ENCODE measurements around the gene PRPF40B.
"Not testable (repeated sequence)": the region's sequence is repeated elsewhere in the genome, so short reads cannot be mapped to it uniquely, and the experiment has no call there.

Gene PRPF40B

GRCh38 chr12:49609875-49610154 lies 13.5 kb upstream of the PRPF40B start:
- DNase-seq = no peak

GRCh38 chr12:49610785-49611184 lies 12.6 kb upstream of the PRPF40B start:
- DNase-seq = not testable (repeated sequence)

GRCh38 chr12:49612210-49612609 lies 11.2 kb upstream of the PRPF40B start:
- DNase-seq = no peak

GRCh38 chr12:49615725-49616124 lies 7.6 kb upstream of the PRPF40B start:
- no peak for DNase-seq

GRCh38 chr12:49616533-49617219 lies 6.7 kb upstream of the PRPF40B start:
- DNase-seq = no peak

GRCh38 chr12:49618576-49618975 lies 4.8 kb upstream of the PRPF40B start:
- DNase-seq = no peak

- no peak for DNase-seq
These were observed 4.1 kb upstream of the PRPF40B start for GRCh38 chr12:49619286-49619685.

GRCh38 chr12:49621651-49622500 lies 1.5 kb upstream of the PRPF40B start:
- DNase-seq = no peak

GRCh38 chr12:49622501-49623141 lies 740 bp upstream of the PRPF40B start:
- DNase-seq = no peak

GRCh38 chr12:49624921-49625577 lies 1.7 kb downstream of the PRPF40B start:
- DNase-seq = no peak

GRCh38 chr12:49626169-49626835 lies 2.9 kb downstream of the PRPF40B start:
- no peak for DNase-seq

- no peak for DNase-seq
These were observed 3.5 kb downstream of the PRPF40B start for GRCh38 chr12:49626836-49627235.

- DNase-seq = no peak
These were observed 4.5 kb downstream of the PRPF40B start for GRCh38 chr12:49627752-49628360.

GRCh38 chr12:49631336-49631907 lies 8.1 kb downstream of the PRPF40B start:
- DNase-seq = no peak

- DNase-seq = no peak
These were observed 9.0 kb downstream of the PRPF40B start for GRCh38 chr12:49632401-49632800.

- DNase-seq = no peak
These were observed 9.8 kb downstream of the PRPF40B start for GRCh38 chr12:49632986-49633702.

- DNase-seq = no peak
These were observed 10.5 kb downstream of the PRPF40B start for GRCh38 chr12:49633703-49634345.

- DNase-seq = no peak
These were observed 11.7 kb downstream of the PRPF40B start for GRCh38 chr12:49635036-49635435.

GRCh38 chr12:49635656-49636055 lies 12.3 kb downstream of the PRPF40B start:
- DNase-seq = no peak

- no peak for DNase-seq
These were observed 13.2 kb downstream of the PRPF40B start for GRCh38 chr12:49636574-49636973.

Data from SHP77 treated with DMSO at 0.1 percent for 48 hours (cell line).